ENCODE data around the gene TMEM17.

TMEM17 gene

GRCh38 chr2:62471404-62471803 is 34.6 kb downstream of the TMEM17 start:
- no peak for DNase-seq

- no peak for DNase-seq
These were observed 36.4 kb downstream of the TMEM17 start for GRCh38 chr2:62469548-62469947.

- DNase-seq = no peak
These were observed 36.9 kb downstream of the TMEM17 start for GRCh38 chr2:62469114-62469513.

GRCh38 chr2:62467475-62468321 is 38.3 kb downstream of the TMEM17 start:
- DNase-seq = peak; percentile 55 to 63

GRCh38 chr2:62467100-62467474 is 38.9 kb downstream of the TMEM17 start:
- peak; percentile 52 to 54 for DNase-seq

GRCh38 chr2:62466503-62466854 is 39.5 kb downstream of the TMEM17 start:
- DNase-seq = no peak

GRCh38 chr2:62465741-62466502 is 40.1 kb downstream of the TMEM17 start:
- no peak for DNase-seq

- no peak for DNase-seq
These were observed 40.8 kb downstream of the TMEM17 start for GRCh38 chr2:62465039-62465740.

- no peak for DNase-seq
These were observed 41.6 kb downstream of the TMEM17 start for GRCh38 chr2:62464221-62465007.

- no peak for DNase-seq
These were observed 43.8 kb downstream of the TMEM17 start for GRCh38 chr2:62462211-62462610.

GRCh38 chr2:62461707-62462106 is 44.3 kb downstream of the TMEM17 start:
- DNase-seq = no peak

- no peak for DNase-seq
These were observed 44.9 kb downstream of the TMEM17 start for GRCh38 chr2:62461017-62461553.

GRCh38 chr2:62460175-62460574 is 45.8 kb downstream of the TMEM17 start:
- DNase-seq = no peak

- no peak for DNase-seq
These were observed 46.3 kb downstream of the TMEM17 start for GRCh38 chr2:62459672-62460071.

- DNase-seq = no peak
These were observed 46.9 kb downstream of the TMEM17 start for GRCh38 chr2:62459106-62459505.

- no peak for DNase-seq
These were observed 47.3 kb downstream of the TMEM17 start for GRCh38 chr2:62458671-62459081.

- no peak for DNase-seq
These were observed 47.8 kb downstream of the TMEM17 start for GRCh38 chr2:62458206-62458641.

- DNase-seq = no peak
These were observed 48.4 kb downstream of the TMEM17 start for GRCh38 chr2:62457556-62457955.

- DNase-seq = peak; percentile 53 to 60
These were observed 49.1 kb downstream of the TMEM17 start for GRCh38 chr2:62456721-62457539.

GRCh38 chr2:62455957-62456692 is 49.9 kb downstream of the TMEM17 start:
- no peak for DNase-seq

- DNase-seq = no peak
These were observed 52.0 kb downstream of the TMEM17 start for GRCh38 chr2:62453955-62454354.
